HEK293 (cell line): ENCODE data around the gene PLEKHJ1.

Experiments
- CTCF ChIA-PET: fragments of 350-600 bp; formaldehyde crosslinking; extraction: SDS; loops from one replicate; lab custom pipeline; 2021; ENCODE audit warnings: antibody characterized with exemption; lab: Yijun Ruan, JAX
- POLR2A ChIA-PET: fragments of 300-600 bp; formaldehyde crosslinking; extraction: SDS; loops from one replicate; lab custom pipeline; 2020; ENCODE audit warnings: antibody characterized with exemption, inconsistent platforms; lab: Yijun Ruan, JAX
- H3K27ac ChIP-seq: fragments of 200-500 bp; sonication (Bioruptor generic); 2 replicates; pipeline ENCODE4 v1.5.1; 2014; ENCODE audit warnings: low read depth, low read length, control low read depth, inconsistent platforms; ENCODE audit errors: extremely low read depth
- H3K36me3 ChIP-seq, 2 experiments: fragments of 200-500 bp in 1 of 2; sonication (Bioruptor generic) in 1 of 2; 1 replicate in 1 of 2; 2 replicates in 1 of 2; pipeline ENCODE4 v1.5.1; 2014 to 2017; ENCODE audit warnings: inconsistent platforms in 2 of 2, low read length in 2 of 2; ENCODE audit not compliant: control insufficient read depth in 2 of 2, insufficient read depth in 1 of 2
- H3K4me1 ChIP-seq: fragments of 200-500 bp; sonication (Bioruptor generic); 2 replicates; pipeline ENCODE4 v1.5.1; 2014; ENCODE audit warnings: mild to moderate bottlenecking, low read length, inconsistent platforms; ENCODE audit not compliant: control insufficient read depth, insufficient read depth
- H3K4me3 ChIP-seq: 2 replicates; pipeline ENCODE4 v1.5.1; 2011; ENCODE audit warnings: low read depth, mild to moderate bottlenecking, control low read depth, low read length, moderate library complexity
- H3K9me3 ChIP-seq: fragments of 200-500 bp; sonication (Bioruptor generic); 2 replicates; pipeline ENCODE4 v1.5.1; 2014; ENCODE audit warnings: low read depth, low read length, inconsistent platforms; ENCODE audit not compliant: control insufficient read depth, insufficient read depth
- FEZF1 ChIP-seq: fragments of 450-650 bp; formaldehyde crosslinking; IDR thresholded peaks from 2 replicates; pipeline ENCODE4 v1.5.1; 2016; ENCODE audit warnings: missing biosample characterization, missing genetic modification characterization
- IKZF3 ChIP-seq: fragments of 450-650 bp; IDR thresholded peaks from 2 replicates; pipeline ENCODE4 v1.5.0; 2018; ENCODE audit warnings: missing biosample characterization, mild to moderate bottlenecking, missing genetic modification characterization, moderate library complexity
- KLF1 ChIP-seq: fragments of 450-650 bp; formaldehyde crosslinking; IDR thresholded peaks from 2 replicates; pipeline ENCODE4 v1.5.1; 2016; ENCODE audit warnings: missing biosample characterization, missing genetic modification characterization
- KLF10 ChIP-seq: fragments of 450-650 bp; IDR thresholded peaks from 2 replicates; pipeline ENCODE4 v1.5.1; 2018; ENCODE audit warnings: missing biosample characterization, mild to moderate bottlenecking, missing genetic modification characterization
- KLF9 ChIP-seq: fragments of 450-650 bp; formaldehyde crosslinking; IDR thresholded peaks from 2 replicates; pipeline ENCODE4 v1.5.1; 2016; ENCODE audit warnings: missing biosample characterization, missing genetic modification characterization, low read depth
- OSR2 ChIP-seq: fragments of 450-650 bp; formaldehyde crosslinking; IDR thresholded peaks from 2 replicates; pipeline ENCODE4 v1.5.1; 2016; ENCODE audit warnings: missing biosample characterization, missing genetic modification characterization
- OVOL3 ChIP-seq: fragments of 450-650 bp; formaldehyde crosslinking; IDR thresholded peaks from 2 replicates; pipeline ENCODE4 v1.5.1; 2016; ENCODE audit warnings: missing biosample characterization, missing genetic modification characterization
- PRDM1 ChIP-seq: fragments of 450-650 bp; formaldehyde crosslinking; IDR thresholded peaks from 2 replicates; pipeline ENCODE4; 2016; ENCODE audit warnings: missing biosample characterization, missing genetic modification characterization
- SCRT2 ChIP-seq: fragments of 450-650 bp; formaldehyde crosslinking; IDR thresholded peaks from 2 replicates; pipeline ENCODE4 v1.5.1; 2016; ENCODE audit warnings: missing biosample characterization, missing genetic modification characterization
- SETDB1 ChIP-seq: IDR thresholded peaks from one replicate; pipeline ENCODE4 v1.6.1; 2017; ENCODE audit warnings: mild to moderate bottlenecking, low read length, moderate library complexity, mixed read lengths; ENCODE audit not compliant: insufficient read length
- SP3 ChIP-seq: fragments of 450-650 bp; formaldehyde crosslinking; IDR thresholded peaks from 2 replicates; pipeline ENCODE4 v1.5.1; 2016; ENCODE audit warnings: missing biosample characterization, missing genetic modification characterization
- WT1 ChIP-seq: fragments of 450-650 bp; formaldehyde crosslinking; IDR thresholded peaks from 2 replicates; pipeline ENCODE4 v1.5.1; 2016; ENCODE audit warnings: missing biosample characterization, missing genetic modification characterization
- YY2 ChIP-seq: fragments of 450-650 bp; formaldehyde crosslinking; IDR thresholded peaks from 2 replicates; pipeline ENCODE4 v1.5.1; 2016; ENCODE audit warnings: missing biosample characterization, missing genetic modification characterization
- ZBTB21 ChIP-seq: fragments of 450-650 bp; formaldehyde crosslinking; IDR thresholded peaks from 2 replicates; pipeline ENCODE4 v1.5.1; 2017; ENCODE audit warnings: missing biosample characterization, missing genetic modification characterization
- ZEB2 ChIP-seq: fragments of 450-650 bp; formaldehyde crosslinking; IDR thresholded peaks from 2 replicates; pipeline ENCODE4 v1.5.1; 2016; ENCODE audit warnings: missing biosample characterization, missing genetic modification characterization
- ZFHX2 ChIP-seq: fragments of 450-650 bp; formaldehyde crosslinking; conservative IDR thresholded peaks from 2 replicates; pipeline ENCODE4 v1.5.1; 2016; ENCODE audit warnings: missing biosample characterization, missing genetic modification characterization
- ZFP37 ChIP-seq: fragments of 450-650 bp; formaldehyde crosslinking; IDR thresholded peaks from 2 replicates; pipeline ENCODE4 v1.5.1; 2016; ENCODE audit warnings: missing biosample characterization, missing genetic modification characterization
- ZIC2 ChIP-seq: fragments of 450-650 bp; formaldehyde crosslinking; IDR thresholded peaks from 2 replicates; pipeline ENCODE4 v1.5.1; 2016; ENCODE audit warnings: missing biosample characterization, missing genetic modification characterization
- ZNF132 ChIP-seq: fragments of 450-650 bp; formaldehyde crosslinking; IDR thresholded peaks from 2 replicates; pipeline ENCODE4 v1.5.1; 2017; ENCODE audit warnings: missing biosample characterization, missing genetic modification characterization, borderline replicate concordance
- ZNF157 ChIP-seq: fragments of 450-650 bp; formaldehyde crosslinking; IDR thresholded peaks from 2 replicates; pipeline ENCODE4 v1.5.1; 2016; ENCODE audit warnings: missing biosample characterization, missing genetic modification characterization
- ZNF169 ChIP-seq: fragments of 450-650 bp; formaldehyde crosslinking; IDR thresholded peaks from 2 replicates; pipeline ENCODE4 v1.5.1; 2016; ENCODE audit warnings: missing biosample characterization, missing genetic modification characterization
- ZNF175 ChIP-seq: fragments of 450-650 bp; formaldehyde crosslinking; IDR thresholded peaks from 2 replicates; pipeline ENCODE4 v1.5.1; 2016; ENCODE audit warnings: missing biosample characterization, missing genetic modification characterization
- ZNF2 ChIP-seq: fragments of 450-650 bp; formaldehyde crosslinking; IDR thresholded peaks from 2 replicates; pipeline ENCODE4 v1.5.1; 2016; ENCODE audit warnings: missing biosample characterization, missing genetic modification characterization
- ZNF211 ChIP-seq: fragments of 450-650 bp; formaldehyde crosslinking; IDR thresholded peaks from 2 replicates; pipeline ENCODE4 v1.5.1; 2016; ENCODE audit warnings: low read depth, missing biosample characterization, missing genetic modification characterization
- ZNF266 ChIP-seq: fragments of 450-650 bp; formaldehyde crosslinking; IDR thresholded peaks from 2 replicates; pipeline ENCODE4 v1.5.1; 2016; ENCODE audit warnings: missing biosample characterization, missing genetic modification characterization, low read depth
- ZNF335 ChIP-seq: fragments of 450-650 bp; formaldehyde crosslinking; conservative IDR thresholded peaks from 2 replicates; pipeline ENCODE4 v1.5.1; 2016; ENCODE audit warnings: missing biosample characterization, missing genetic modification characterization
- ZNF354C ChIP-seq: fragments of 450-650 bp; formaldehyde crosslinking; IDR thresholded peaks from 2 replicates; pipeline ENCODE4 v1.5.1; 2016; ENCODE audit warnings: missing biosample characterization, missing genetic modification characterization, low read depth, borderline replicate concordance
- ZNF366 ChIP-seq: fragments of 450-650 bp; formaldehyde crosslinking; conservative IDR thresholded peaks from 2 replicates; pipeline ENCODE4 v1.5.1; 2016; ENCODE audit warnings: missing biosample characterization, missing genetic modification characterization
- ZNF394 ChIP-seq: fragments of 450-650 bp; formaldehyde crosslinking; IDR thresholded peaks from 2 replicates; pipeline ENCODE4 v1.5.1; 2016; ENCODE audit warnings: missing biosample characterization, missing genetic modification characterization, mild to moderate bottlenecking, moderate library complexity, borderline replicate concordance
- ZNF416 ChIP-seq: fragments of 450-650 bp; formaldehyde crosslinking; IDR thresholded peaks from 2 replicates; pipeline ENCODE4 v1.5.1; 2016; ENCODE audit warnings: missing biosample characterization, missing genetic modification characterization
- ZNF514 ChIP-seq: fragments of 450-650 bp; formaldehyde crosslinking; IDR thresholded peaks from 2 replicates; pipeline ENCODE4 v1.5.1; 2016; ENCODE audit warnings: missing biosample characterization, missing genetic modification characterization
- ZNF521 ChIP-seq: fragments of 450-650 bp; formaldehyde crosslinking; IDR thresholded peaks from 2 replicates; pipeline ENCODE4 v1.5.1; 2017; ENCODE audit warnings: missing biosample characterization, mild to moderate bottlenecking, missing genetic modification characterization
- ZNF585B ChIP-seq: fragments of 450-650 bp; formaldehyde crosslinking; IDR thresholded peaks from 2 replicates; pipeline ENCODE4 v1.5.1; 2016; ENCODE audit warnings: missing biosample characterization, missing genetic modification characterization
- ZNF596 ChIP-seq: fragments of 450-650 bp; IDR thresholded peaks from 2 replicates; pipeline ENCODE4 v1.5.0; 2018; ENCODE audit warnings: missing biosample characterization, mild to moderate bottlenecking, missing genetic modification characterization, moderate library complexity
- ZNF621 ChIP-seq: fragments of 450-650 bp; formaldehyde crosslinking; IDR thresholded peaks from 2 replicates; pipeline ENCODE4 v1.5.1; 2017; ENCODE audit warnings: missing biosample characterization, missing genetic modification characterization
- ZNF639 ChIP-seq: fragments of 450-650 bp; formaldehyde crosslinking; IDR thresholded peaks from 2 replicates; pipeline ENCODE4 v1.5.1; 2016; ENCODE audit warnings: missing biosample characterization, missing genetic modification characterization
- ZNF664 ChIP-seq: fragments of 450-650 bp; formaldehyde crosslinking; IDR thresholded peaks from 2 replicates; pipeline ENCODE4 v1.5.1; 2016; ENCODE audit warnings: missing biosample characterization, missing genetic modification characterization
- ZXDB ChIP-seq: fragments of 450-650 bp; formaldehyde crosslinking; IDR thresholded peaks from 2 replicates; pipeline ENCODE4 v1.5.1; 2016; ENCODE audit warnings: missing biosample characterization, missing genetic modification characterization
- TF ChIP-seq, protein P1 (sequence below): fragments of 450-650 bp; IDR thresholded peaks from 2 replicates; pipeline ENCODE4 v1.5.1; 2018; ENCODE audit warnings: missing biosample characterization, missing genetic modification characterization

Gene PLEKHJ1

DNA sequence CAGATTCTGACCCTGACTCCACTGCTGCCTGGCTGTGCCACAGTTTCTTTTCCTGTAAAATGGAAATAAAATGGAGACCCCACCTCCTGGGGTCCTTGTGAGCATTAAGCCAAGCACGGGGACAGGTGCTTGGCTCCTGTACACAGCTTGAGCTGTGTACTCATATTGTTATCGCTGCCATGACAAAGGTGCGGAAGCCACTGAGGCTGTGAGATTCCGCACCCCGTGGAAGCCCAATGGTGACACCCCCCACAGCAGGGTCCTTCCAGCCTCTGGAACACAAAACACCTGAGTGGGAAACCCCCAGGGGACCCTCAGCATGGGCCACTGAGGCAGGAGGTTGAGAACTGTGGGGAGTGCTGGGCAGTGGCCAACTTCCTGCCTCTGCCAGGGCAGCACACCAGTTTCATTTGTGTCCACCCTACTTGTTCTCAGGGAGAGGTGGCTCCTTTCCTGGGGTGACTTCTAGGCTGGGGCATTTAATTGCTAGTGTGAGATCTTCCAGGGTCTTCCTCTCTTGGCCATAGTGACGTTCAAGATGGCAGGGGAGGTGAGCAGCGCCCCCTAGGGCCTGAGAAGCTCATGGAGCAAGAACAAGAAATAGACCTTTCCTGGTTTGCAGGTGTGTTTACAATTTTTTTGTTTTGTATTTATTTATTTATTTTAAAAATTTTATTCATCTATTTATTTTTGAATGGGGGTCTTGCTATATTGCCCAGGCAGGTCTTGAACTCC, 25.5 kb upstream of the PLEKHJ1 start (continued):
- TF ChIP-seq ZNF521 (tag by site-specific recombination) (no peak), ZNF416 (tag by site-specific recombination) (no peak), ZNF596 (no peak), ZNF585B (tag by site-specific recombination) (no peak), ZIC2 (tag by site-specific recombination) (peak; percentile 30; the same call in 1 of the 2 replicates), ZNF157 (tag by site-specific recombination) (peak; percentile 100), ZNF639 (tag by site-specific recombination) (no peak), ZNF394 (tag by site-specific recombination) (no peak), SETDB1 (peak; percentile 77), ZNF132 (tag by site-specific recombination) (no peak), YY2 (tag by site-specific recombination) (no peak)
- TF ChIP-seq, all 188 proteins: peak for 4

DNA sequence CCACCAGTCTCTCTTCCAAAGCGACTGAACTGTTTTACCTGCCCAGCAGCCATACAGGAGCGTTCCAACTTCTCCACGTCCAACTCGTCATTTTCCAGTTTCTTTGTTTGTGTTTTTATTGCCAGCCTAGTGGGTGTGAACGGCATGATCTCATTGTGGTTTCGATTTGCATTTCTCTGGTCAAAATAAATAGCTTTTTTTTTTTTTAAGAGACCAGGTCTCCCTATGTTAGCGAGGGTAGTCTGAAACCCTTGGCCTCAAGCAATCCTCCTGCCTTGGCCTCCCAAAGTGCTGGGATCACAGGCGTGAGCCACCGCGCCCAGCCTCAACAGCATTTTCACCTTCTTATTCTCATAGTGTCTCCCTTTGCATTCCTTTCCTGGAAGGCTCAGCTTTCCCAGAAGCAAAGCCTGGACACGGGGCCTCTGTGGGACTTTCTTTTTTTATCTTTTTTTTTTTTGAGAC, 24.2 kb upstream of the PLEKHJ1 start:
- Histone ChIP-seq H3K36me3 (no peaks in the 10 kb centered on the region), H3K4me1 (no peaks in the 10 kb centered on the region), H3K27ac (no peak overlapping the region), H3K9me3 (no peaks in the 10 kb centered on the region), H3K4me3 (no peak overlapping the region)
- CTCF ChIA-PET, result interaction anchor here (0.6 to 3.0 kb wide), 8 partner anchors 10 to 1034 kb away, joined by 3 to 29 read pairs (median 3); partner anchors contain the start of gene PLEKHJ1
- POLR2A ChIA-PET, result interaction anchor here (0.6 to 1.9 kb wide), 6 partner anchors 16 to 1894 kb away, joined by 3 to 4 read pairs (median 4); partner anchors contain the start of genes GADD45B, LSM7 and SPPL2B
- TF ChIP-seq FEZF1 (peak; percentile 55), ZNF621 (no peak), KLF10 (tag by site-specific recombination) (peak; percentile 91), KLF9 (tag by site-specific recombination) (peak; percentile 88), ZNF169 (tag by site-specific recombination) (no peak), ZNF335 (tag by site-specific recombination) (0 out of 2 replicates have a peak, but pooled peaks have one; percentile 14), PRDM1 (tag by site-specific recombination) (peak; percentile 84), ZNF266 (tag by site-specific recombination) (no peak), ZNF354C (tag by site-specific recombination) (no peak), ZBTB21 (tag by site-specific recombination) (peak; percentile 79), SP3 (no peak), ZNF2 (tag by site-specific recombination) (no peak), OSR2 (tag by site-specific recombination) (peak; percentile 47), ZNF664 (tag by site-specific recombination) (no peak), ZFP37 (tag by site-specific recombination) (no peak), ZNF366 (peak; percentile 63), IKZF3 (tag by site-specific recombination) (no peak), SCRT2 (tag by site-specific recombination) (no peak), ZNF211 (tag by site-specific recombination) (no peak), WT1 (no peak), KLF1 (peak; percentile 82), ZXDB (tag by site-specific recombination) (0 out of 2 replicates have a peak, but pooled peaks have one; percentile 23), ZNF514 (tag by site-specific recombination) (no peak), ZNF175 (no peak), ZEB2 (tag by site-specific recombination) (0 out of 2 replicates have a peak, but pooled peaks have one; percentile 57), ZFHX2 (tag by site-specific recombination) (peak; percentile 68), OVOL3 (no peak)
- TF ChIP-seq, protein P1, sequence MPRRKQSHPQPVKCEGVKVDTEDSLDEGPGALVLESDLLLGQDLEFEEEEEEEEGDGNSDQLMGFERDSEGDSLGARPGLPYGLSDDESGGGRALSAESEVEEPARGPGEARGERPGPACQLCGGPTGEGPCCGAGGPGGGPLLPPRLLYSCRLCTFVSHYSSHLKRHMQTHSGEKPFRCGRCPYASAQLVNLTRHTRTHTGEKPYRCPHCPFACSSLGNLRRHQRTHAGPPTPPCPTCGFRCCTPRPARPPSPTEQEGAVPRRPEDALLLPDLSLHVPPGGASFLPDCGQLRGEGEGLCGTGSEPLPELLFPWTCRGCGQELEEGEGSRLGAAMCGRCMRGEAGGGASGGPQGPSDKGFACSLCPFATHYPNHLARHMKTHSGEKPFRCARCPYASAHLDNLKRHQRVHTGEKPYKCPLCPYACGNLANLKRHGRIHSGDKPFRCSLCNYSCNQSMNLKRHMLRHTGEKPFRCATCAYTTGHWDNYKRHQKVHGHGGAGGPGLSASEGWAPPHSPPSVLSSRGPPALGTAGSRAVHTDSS (tag by site-specific recombination), result no peak
